HuH-7 (cell line): ENCODE measurements around the gene KANK4.
A peak's percentile ranks its signal among the peaks of the same experiment; 100 is the strongest.

Source experiments
- DNase-seq: peaks from one replicate; pipeline ENCODE4 v3.0.0; 2011; ENCODE audit warnings: low spot score

Gene KANK4

DNA sequence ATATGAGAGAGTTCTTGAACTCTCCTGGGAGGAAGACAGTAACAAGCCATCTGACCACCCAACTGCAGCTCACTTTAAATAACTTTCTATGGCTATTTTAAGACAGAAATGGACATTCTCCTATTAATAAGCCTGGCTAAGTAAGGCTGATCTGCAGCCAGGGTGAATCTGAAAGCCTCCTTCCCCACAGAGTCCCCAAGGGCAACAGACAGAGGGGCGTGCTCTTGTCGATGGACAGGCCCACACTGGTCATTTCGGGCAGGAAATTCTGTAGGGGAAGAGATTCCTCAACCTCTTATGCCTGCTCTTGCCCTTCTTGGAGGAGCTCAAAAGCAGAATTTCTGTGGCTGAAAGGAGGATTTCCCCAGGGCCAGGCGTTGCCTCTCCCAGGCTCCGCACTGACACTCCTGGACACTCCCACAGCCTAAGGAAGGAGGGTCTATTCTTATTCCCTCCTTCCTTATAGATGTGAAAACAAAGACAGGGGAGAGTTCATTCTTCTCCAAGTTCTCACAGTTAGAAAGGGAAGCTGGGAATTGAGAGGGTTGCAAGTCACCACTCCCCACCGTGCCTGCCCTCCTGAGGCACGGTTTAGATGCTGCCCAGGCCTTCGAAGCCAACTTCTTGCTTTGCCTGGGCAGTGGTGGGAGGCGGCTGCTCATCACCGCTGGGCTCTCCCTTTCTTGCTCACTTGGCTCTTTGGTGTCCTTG, 17.9 kb upstream of the KANK4 start:
- DNase-seq, result no peak

GRCh38 chr1:62336638-62336994, 17.4 kb upstream of the KANK4 start:
- DNase-seq, result no peak

- peak; percentile 32 for DNase-seq
Observed at GRCh38 chr1:62335656-62336055, 16.4 kb upstream of the KANK4 start.

- DNase-seq, result no peak
Observed at GRCh38 chr1:62334434-62334985, 15.3 kb upstream of the KANK4 start.

DNA sequence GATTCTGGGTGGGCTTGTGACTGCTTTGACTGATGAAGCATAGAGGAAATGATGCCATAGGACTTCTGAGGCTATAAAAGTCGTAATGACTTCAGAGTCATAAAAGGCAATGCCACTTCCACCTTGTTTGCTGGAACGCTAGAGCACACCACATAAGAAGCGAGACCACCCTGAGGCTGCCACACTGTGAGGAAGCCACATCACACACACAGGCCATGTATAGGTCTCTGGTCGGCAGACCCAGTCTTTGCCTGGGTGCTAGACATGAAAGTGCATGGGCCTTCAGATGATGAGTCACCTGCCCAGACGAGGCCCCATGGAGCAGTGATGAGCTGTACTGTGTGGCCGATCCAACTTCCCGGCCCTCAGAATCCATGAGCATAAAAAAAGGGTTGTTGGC, 14.2 kb upstream of the KANK4 start:
- DNase-seq, result no peak

DNA sequence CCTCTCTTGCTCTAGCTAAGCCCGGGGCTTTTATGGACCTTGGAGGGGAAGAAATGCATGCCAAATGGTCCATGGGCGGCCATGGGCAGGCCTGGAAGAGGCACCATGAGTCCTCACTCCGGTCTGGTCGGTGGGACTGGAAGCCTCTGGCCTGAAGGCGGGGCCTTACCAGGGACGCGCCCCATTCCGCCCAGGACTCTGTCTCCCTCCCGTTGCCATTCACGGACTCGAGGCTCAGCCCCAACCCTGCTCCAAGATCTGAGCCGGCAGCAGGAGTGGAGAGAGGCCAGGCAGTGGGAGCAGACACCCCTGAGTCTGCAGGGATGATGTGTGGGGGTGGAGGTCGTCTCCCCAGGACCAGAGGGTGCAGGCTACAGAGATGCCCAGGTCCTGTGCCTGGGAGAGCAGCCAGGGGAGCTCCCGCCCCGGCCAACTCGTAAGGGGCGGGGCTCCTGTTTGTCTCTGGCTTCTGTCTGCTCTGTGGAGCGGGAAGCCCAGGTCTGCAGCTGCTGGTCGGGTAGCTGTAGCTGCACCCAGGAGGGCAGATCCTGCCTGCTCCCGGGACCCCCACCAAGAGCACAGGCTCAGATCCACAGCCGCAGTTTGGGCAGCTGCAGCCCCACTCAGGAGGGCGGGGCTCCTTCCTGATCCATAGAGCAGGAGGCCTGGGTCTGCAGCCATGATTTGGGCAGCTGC, 8.3 kb upstream of the KANK4 start:
- DNase-seq, result no peak

DNA sequence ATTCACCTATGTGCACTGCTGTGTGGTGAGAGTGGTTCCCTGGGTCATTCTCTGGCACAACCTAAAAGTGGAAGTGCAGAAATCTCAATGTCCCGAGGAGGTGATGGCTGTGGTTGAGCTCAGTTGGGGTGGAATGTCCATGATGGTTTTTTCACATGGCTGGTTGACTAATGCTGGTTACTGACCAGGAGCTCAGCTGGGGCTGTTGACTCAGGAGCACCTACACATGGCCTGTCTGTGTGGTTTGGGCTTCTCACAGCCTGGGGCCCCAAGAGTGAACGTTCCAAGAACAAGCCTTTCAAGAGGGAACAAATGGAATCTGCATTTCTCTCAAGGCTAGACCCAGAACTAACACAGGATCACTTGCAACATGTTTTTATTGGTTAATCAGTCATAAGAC, 6.4 kb upstream of the KANK4 start:
- no peak for DNase-seq

DNA sequence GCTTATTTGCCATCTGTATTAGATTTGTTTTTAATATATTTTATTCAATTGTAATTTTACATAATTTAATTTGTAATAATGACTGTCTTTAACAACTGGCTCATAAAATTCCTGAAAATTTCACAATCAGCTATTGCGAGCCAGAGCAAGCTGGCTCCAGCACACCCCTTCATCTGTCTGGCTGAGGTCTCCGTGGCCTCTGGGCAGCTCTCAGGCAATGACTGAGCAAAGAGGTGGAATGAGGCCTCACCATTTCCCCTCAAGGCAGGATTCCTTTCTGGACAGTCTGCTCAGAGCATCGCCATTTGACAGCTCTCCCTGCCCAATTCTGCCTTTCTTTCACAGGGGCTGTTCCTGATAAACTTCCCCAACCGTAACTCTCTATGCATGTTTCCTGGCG, 5.8 kb upstream of the KANK4 start:
- DNase-seq, result no peak

- no peak for DNase-seq
Observed at GRCh38 chr1:62321446-62321845, 2.2 kb upstream of the KANK4 start.

DNA sequence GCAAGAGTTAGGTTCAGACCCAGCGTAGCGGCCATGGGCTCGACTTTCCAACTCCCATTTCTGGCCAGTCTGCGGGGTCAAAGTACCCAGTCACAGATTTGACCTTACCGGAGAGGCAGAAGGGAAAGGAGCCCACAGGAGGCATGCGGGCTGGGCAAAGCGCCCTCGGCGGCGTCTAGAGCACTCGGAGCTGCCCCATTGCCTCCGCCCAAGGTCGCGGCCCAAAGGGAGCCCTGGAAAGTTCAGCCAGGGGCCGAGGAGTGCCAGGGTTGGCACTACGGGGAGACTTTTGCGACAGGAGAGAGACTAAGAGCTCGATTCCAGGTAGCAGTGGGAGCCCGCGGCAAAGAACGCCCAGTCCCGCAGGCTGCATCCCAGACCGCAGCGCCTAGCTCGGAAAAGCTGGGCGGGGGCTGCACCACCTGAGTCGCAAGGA, 896 bp downstream of the KANK4 start:
- DNase-seq, result no peak

GRCh38 chr1:62317021-62317768, 2.0 kb downstream of the KANK4 start:
- no peak for DNase-seq

DNA sequence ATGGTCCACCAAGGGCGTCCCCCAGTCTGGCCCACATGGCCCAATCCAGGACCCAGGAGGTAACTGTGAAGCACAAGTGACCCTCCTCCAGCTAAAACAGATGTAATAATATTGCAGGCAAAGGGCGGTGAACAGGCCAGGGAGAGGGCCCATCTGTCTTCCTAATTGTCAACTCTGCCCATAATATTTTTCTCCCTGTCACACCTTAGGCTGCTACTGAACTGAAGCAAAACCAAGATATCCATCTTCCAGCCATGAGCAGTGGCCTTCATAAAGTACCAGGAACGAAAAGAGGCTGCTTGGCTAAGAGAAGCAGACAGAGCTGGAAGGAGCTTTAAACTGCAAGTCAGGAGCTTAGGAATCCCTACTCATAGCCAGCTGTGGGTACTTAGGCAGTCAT, 3.1 kb downstream of the KANK4 start:
- no peak for DNase-seq

- no peak for DNase-seq
Observed at GRCh38 chr1:62315387-62315786, 3.8 kb downstream of the KANK4 start.

DNA sequence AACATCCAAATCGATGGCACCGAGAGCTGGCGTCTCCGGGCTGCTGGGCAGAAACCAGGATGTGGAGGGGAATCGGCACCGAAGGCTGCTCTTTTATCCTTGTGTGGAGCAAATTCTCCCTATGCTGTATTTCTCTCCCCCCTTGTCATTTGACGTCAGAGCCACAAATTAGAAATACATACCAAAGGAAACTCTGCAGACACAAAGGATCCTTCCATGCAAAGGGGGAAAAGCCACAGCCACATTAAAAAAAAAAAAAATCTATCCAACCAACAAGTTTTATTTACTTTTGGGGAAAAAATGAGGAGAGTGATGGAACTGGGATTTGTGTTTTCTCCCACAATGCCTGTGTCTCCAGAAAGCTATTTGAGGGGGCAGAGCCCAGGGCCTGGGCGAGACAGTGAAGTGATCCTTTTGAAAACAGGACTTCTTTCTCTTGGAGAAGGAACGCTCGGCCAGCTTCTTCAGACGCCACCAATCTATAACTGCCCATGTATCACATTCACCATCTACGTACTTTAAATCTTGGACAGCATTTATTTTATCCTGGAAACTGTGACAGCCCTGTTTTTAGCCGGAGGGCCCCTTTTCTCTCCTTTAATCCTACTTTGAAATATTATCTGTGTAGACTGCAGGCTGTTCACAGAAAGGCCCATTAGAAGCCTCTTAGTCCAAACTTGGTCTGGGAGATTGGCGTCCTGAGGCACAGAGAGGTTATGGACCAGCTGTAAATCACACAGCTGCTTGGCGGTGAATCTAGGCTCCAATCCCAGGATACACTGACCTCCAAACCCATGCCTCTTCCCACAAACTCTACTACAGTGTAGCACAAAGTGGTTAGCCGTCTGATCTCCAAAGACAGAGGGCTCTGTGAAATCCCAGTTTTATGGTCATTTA, 4.5 kb downstream of the KANK4 start:
- DNase-seq, result no peak

DNA sequence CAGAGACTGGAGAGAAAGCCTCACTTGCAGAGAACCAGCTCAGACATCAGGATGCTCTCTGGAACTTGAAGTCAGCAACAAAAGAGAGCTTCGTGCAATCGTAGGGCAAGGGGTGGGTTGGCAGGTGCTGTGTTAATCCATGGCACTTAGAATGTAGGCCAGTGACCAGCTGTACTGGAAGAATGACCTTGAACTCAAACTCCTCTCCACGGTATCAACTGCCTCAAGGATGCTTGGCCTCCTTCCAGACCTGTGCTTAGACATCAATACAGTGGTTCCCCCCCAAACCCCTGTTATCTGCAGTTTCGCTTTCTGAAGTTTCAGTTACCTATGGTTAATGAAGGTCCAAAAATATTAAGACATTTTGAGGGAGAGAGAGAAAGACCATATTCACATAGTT, 6.5 kb downstream of the KANK4 start:
- no peak for DNase-seq

DNA sequence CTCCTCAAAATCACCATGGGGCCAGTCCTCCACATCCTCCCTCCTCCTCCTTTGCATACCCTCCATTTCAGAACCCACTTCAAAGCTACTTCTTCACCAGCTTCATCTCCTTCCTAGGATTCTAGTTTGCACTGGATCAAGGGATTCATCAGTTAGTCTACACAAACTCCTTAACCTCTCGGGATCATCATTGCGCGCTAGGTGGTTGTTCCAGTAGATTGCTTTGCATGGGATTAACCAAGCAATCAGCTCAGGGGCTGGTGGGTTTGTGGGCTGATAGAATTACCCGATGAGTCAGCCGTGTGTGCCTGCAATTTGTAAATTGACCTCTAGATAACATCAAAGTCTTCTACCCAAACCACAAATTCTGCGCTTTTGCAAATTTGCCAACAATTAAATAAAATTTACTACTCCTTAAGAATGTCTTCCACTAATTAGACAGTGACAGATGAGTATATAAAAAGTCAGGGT, 7.7 kb downstream of the KANK4 start:
- DNase-seq, result no peak

- DNase-seq, result no peak
Observed at GRCh38 chr1:62309906-62310305, 9.3 kb downstream of the KANK4 start.

DNA sequence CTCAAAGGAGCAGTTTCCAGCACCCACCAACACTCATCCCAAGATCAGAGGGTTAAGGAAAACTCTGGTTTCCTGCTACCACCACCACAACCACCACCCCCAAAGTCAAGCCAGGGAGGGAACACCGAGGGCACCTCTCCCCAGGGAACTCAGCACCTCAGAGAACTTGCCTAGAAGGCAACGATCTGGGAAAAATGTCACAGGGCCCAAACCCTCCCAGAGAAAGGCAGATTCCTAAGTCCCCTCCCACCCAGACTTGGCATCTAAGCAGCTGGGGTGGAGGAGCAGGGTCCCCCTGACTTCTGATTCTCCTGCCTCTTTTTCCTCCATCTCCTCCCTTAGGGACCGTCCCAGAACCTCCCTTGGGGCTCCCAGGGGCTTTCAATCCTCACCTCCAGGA, 10.6 kb downstream of the KANK4 start:
- DNase-seq, result no peak

DNA sequence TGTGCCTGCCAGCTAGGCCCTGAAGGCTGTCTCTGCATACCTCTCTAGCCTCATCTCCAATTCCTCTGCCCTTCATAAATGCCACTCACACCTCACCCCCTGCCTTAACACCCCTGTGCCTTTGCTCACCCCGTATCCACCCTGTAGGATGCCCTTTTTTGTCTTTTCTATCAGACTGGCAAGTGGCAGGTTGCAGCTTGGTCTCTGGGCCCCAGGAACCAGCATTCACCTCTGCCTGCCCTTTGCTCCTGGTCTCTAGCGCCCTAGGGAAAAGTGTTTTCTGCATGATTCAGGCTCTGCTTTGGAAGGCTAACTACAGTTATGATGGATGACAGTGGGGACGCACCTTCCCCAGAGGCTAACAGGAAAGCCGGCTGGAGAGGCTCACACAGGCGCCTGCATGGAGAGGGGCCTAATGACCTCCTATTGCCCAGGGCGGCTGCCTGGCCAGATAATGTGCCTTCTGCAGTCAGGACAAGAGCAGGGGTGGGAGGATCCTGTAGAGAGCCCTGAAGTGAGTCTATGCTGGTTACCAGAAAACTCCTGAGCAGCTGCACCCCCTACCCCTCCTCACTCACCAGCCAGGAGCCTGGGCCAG, 11.2 kb downstream of the KANK4 start:
- DNase-seq, result no peak

DNA sequence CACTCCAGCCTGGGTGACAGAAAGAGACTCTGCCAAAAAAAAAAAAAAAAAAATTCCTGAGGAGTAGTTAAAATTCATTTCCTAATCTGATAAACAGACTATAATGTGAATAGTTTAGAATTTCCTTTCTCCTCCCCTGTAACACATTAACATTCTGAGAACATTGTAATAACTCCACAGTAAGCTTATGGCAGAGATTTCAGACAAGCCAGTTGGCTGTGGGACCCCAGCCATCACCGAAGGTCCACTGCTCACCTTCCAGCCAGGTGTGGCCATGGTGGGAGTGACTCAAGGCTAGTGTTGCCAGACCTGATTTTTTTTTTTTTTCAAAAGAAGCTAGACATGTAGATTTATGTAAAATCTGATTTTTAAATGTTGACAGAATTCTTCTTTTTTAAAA, 11.8 kb downstream of the KANK4 start:
- DNase-seq, result no peak

GRCh38 chr1:62306065-62306464, 13.2 kb downstream of the KANK4 start:
- DNase-seq, result no peak
